Kidney (tissue), 14 donors: Measurements from ENCODE around the gene CNDP1. TPM values are rescaled to one million over a fixed set of nuclear protein-coding genes. Genes with fewer than 3 reads are reported as not detected.
"Not testable (repeated sequence)": the region's sequence is repeated elsewhere in the genome, so short reads cannot be mapped to it uniquely, and the experiment has no call there.

Source experiments
- DNase-seq, 5 donors: peaks; one replicate each; pipeline ENCODE4 v3.0.0-alpha.2; 2013 to 2020
- FAIRE-seq: peaks from 2 replicates; lab custom pipeline; 2012; peaks lifted over from hg19 to GRCh38; lab: Jason Lieb, UNC
- H3K27ac ChIP-seq, 2 donors: one replicate each; pipeline ENCODE4 v1.7.0; 2013; ENCODE audit warnings: low read depth in 2 of 2, low read length in 2 of 2, inconsistent platforms in 1 of 2
- H3K27me3 ChIP-seq: one replicate; pipeline ENCODE4 v1.7.1; 2013; ENCODE audit warnings: low read length, inconsistent platforms; ENCODE audit not compliant: control insufficient read depth, insufficient read depth
- H3K36me3 ChIP-seq, 3 donors: one replicate each; pipeline versions ENCODE4 v1.7.0 to v1.7.1; 2013; ENCODE audit warnings: low read length in 3 of 3, control low read depth in 1 of 3, inconsistent platforms in 1 of 3; ENCODE audit not compliant: insufficient read depth in 3 of 3, control insufficient read depth in 2 of 3
- H3K4me1 ChIP-seq, 3 donors: one replicate each; pipeline versions ENCODE4 v1.7.0 to v1.7.1; 2013; ENCODE audit warnings: low read length in 3 of 3, inconsistent platforms in 1 of 3, low read depth in 1 of 3; ENCODE audit not compliant: control insufficient read depth in 2 of 3, insufficient read depth in 2 of 3
- H3K4me3 ChIP-seq, 3 donors: one replicate each; pipeline versions ENCODE4 v1.7.0 to v1.8.1; 2013; ENCODE audit warnings: low read length in 3 of 3, control low read depth in 1 of 3, inconsistent platforms in 1 of 3
- H3K9ac ChIP-seq, 3 donors: one replicate each; pipeline versions ENCODE4 v1.7.0 to v1.7.1; 2013; ENCODE audit warnings: low read length in 3 of 3, control low read depth in 1 of 3, inconsistent platforms in 1 of 3
- H3K9me3 ChIP-seq, 3 donors: one replicate each; pipeline versions ENCODE4 v1.7.0 to v1.7.1; 2013; ENCODE audit warnings: low read length in 3 of 3, control low read depth in 1 of 3, inconsistent platforms in 1 of 3; ENCODE audit not compliant: control insufficient read depth in 2 of 3, insufficient read depth in 1 of 3
- CTCF ChIP-seq: IDR thresholded peaks from 3 replicates; pipeline ENCODE4 v1.5.1; 2012; ENCODE audit warnings: mild to moderate bottlenecking, moderate library complexity, borderline replicate concordance; ENCODE audit not compliant: insufficient read depth; ENCODE audit errors: extremely low read depth
- intact Hi-C: fragments of 100-400 bp; cut with DNase I; formaldehyde crosslinking; loops from one replicate; pipeline ENCODE4 v1.11.1; 2022
- polyA plus RNA-seq: library from polyadenylated mRNA; stranded (reverse); fragments of 350-450 nt; fragmentation: Illumina TruSeq; extraction: RNeasy Lipid Tissue Mini Kit (QIAGEN cat#74804); gene quantifications from one replicate; pipeline ENCODE4 v1.2.3, GENCODE V29; 2014; ENCODE audit warnings: low read depth, low replicate concordance; ENCODE audit not compliant: insufficient read depth
- total RNA-seq: library from RNA; stranded (reverse); fragmentation: NEBNext Ultra II Directional; extraction: Animal tissue kit (Norgen Biotek cat#: 25700); gene quantifications from one replicate; pipeline ENCODE4 v1.2.1, GENCODE V29; 2021
- donor health status: control.
- donor health status: control.
- donor health status: control.
- donor health status: control.
- donor health status: control.
- donor health status: DM: yes; HTN: yes; CAD: no.
- donor health status: Normal renal cell carcinoma (clear cell type).

CNDP1 gene
- total and polyA plus RNA-seq, 2 donors from 2014 or later = 1.4 to 2.9 TPM

GRCh38 chr18:74522635-74523548 lies 11.4 kb upstream of the CNDP1 start:
- Histone ChIP-seq H3K27me3 (no peaks in the 10 kb centered on the region), H3K36me3 (peaks cover 6 to 37% (median 22%) of the 10 kb centered on the region in 3 donors), H3K27ac (peak overlapping the region in 1 of 2 donors; percentile 5), H3K9ac (no peak overlapping the region), H3K4me3 (no peak overlapping the region), H3K9me3 (no peaks in the 10 kb centered on the region), H3K4me1 (peaks cover 0 to 28% (median 25%) of the 10 kb centered on the region in 3 donors)
- FAIRE-seq (no peak), DNase-seq (peak in 1 of 5 donors; percentile 55)
- TF ChIP-seq CTCF = no peak
- intact Hi-C loops = no loop called here

GRCh38 chr18:74524097-74524496 lies 10.2 kb upstream of the CNDP1 start:
- Histone ChIP-seq H3K9me3 (no peaks in the 10 kb centered on the region), H3K9ac (no peak overlapping the region), H3K36me3 (peaks cover 5 to 27% (median 15%) of the 10 kb centered on the region in 3 donors), H3K27ac (peak overlapping the region; percentile 64 to 73), H3K27me3 (no peaks in the 10 kb centered on the region), H3K4me1 (peaks cover 0 to 28% (median 25%) of the 10 kb centered on the region in 3 donors), H3K4me3 (peak overlapping the region in 1 of 3 donors; percentile 39)
- FAIRE-seq = no peak
- peak in 3 of 5 donors; percentile 71 to 85 (median 84) for DNase-seq
- TF ChIP-seq CTCF = no peak
- intact Hi-C loops = no loop called here

- intact Hi-C loops = not testable (repeated sequence)
Observed at GRCh38 chr18:74524915-74525314, 9.4 kb upstream of the CNDP1 start.

GRCh38 chr18:74525741-74526140 lies 8.6 kb upstream of the CNDP1 start:
- DNase-seq (peak in 2 of 5 donors; percentile 11 to 76), FAIRE-seq (no peak)
- H3K27me3 ChIP-seq = no peaks in the 10 kb centered on the region
- intact Hi-C loops = no loop called here
- no peak overlapping the region for H3K9ac ChIP-seq
- no peak overlapping the region for H3K4me3 ChIP-seq
- H3K36me3 ChIP-seq = peaks cover 0 to 12% (median 3%) of the 10 kb centered on the region in 3 donors
- H3K27ac ChIP-seq = no peak overlapping the region
- TF ChIP-seq CTCF = peak; percentile 5
- H3K9me3 ChIP-seq = no peaks in the 10 kb centered on the region
- H3K4me1 ChIP-seq = peaks cover 0 to 28% (median 25%) of the 10 kb centered on the region in 3 donors

More at GRCh38 chr18:74524915-74525314, 9.4 kb upstream of the CNDP1 start:
- not testable (repeated sequence) for H3K4me3 ChIP-seq, DNase-seq, H3K27me3 ChIP-seq, FAIRE-seq, H3K9me3 ChIP-seq, H3K9ac ChIP-seq
- Histone ChIP-seq H3K27ac (peak overlapping the region in 1 of 2 donors; percentile 5), H3K36me3 (peaks cover 3 to 19% (median 9%) of the 10 kb centered on the region in 3 donors), H3K4me1 (peaks cover 0 to 28% (median 25%) of the 10 kb centered on the region in 3 donors)
